Mesothelial cell of epicardium (in vitro differentiated cells): ENCODE measurements around the gene CTSW. TPM values are rescaled to one million over a fixed set of nuclear protein-coding genes. Genes with fewer than 3 reads are reported as not detected.

Experiments
- DNase-seq, 2 experiments: peaks; one replicate each; pipeline ENCODE4 v3.0.0; 2021; ENCODE audit warnings: low spot score in 2 of 2; ENCODE audit not compliant: unreplicated experiment in 2 of 2
- H3K27ac Mint-ChIP-seq: 2 replicates; pipeline ENCODE4 v1.8.0; 2021; ENCODE audit warnings: mixed read lengths
- H3K27me3 Mint-ChIP-seq: 2 replicates; pipeline ENCODE4 v1.8.0; 2021; ENCODE audit warnings: low read depth, mixed read lengths
- H3K36me3 Mint-ChIP-seq: 2 replicates; pipeline ENCODE4 v1.8.0; 2021; ENCODE audit warnings: mixed read lengths
- H3K4me1 Mint-ChIP-seq: 2 replicates; pipeline ENCODE4 v1.8.0; 2021; ENCODE audit warnings: mixed read lengths
- H3K4me3 Mint-ChIP-seq: 2 replicates; pipeline ENCODE4 v1.8.0; 2021; ENCODE audit warnings: mild to moderate bottlenecking, moderate library complexity, mixed read lengths
- H3K9me3 Mint-ChIP-seq: 2 replicates; pipeline ENCODE4 v1.8.0; 2021; ENCODE audit warnings: mixed read lengths
- CTCF ChIP-seq: fragments of 200-600 bp; sonication (generic); IDR thresholded peaks from one replicate; pipeline ENCODE4 v1.5.0; 2021; ENCODE audit warnings: antibody characterized with exemption; ENCODE audit not compliant: unreplicated experiment
- total RNA-seq: library from RNA; stranded (reverse); gene quantifications from 3 replicates; pipeline ENCODE4 v1.2.1, GENCODE V29; 2021

The CTSW gene
- total RNA-seq, 1 donor from 2014 or later: not detected

GRCh38 chr11:65907878-65908277, 28.2 kb downstream of the CTSW start:
- peaks cover 31% of the 10 kb centered on the region for H3K27me3 Mint-ChIP-seq
- no peak for TF ChIP-seq CTCF
- H3K36me3 Mint-ChIP-seq: no peaks in the 10 kb centered on the region
- no peak for DNase-seq
- no peak overlapping the region for H3K4me3 Mint-ChIP-seq
- H3K27ac Mint-ChIP-seq: no peak overlapping the region
- peaks cover 3% of the 10 kb centered on the region for H3K4me1 Mint-ChIP-seq
- no peaks in the 10 kb centered on the region for H3K9me3 Mint-ChIP-seq

GRCh38 chr11:65911682-65912568, 32.3 kb downstream of the CTSW start:
- no peak for TF ChIP-seq CTCF
- no peak for DNase-seq
- peaks cover 2% of the 10 kb centered on the region for H3K36me3 Mint-ChIP-seq
- no peak overlapping the region for H3K4me3 Mint-ChIP-seq
- H3K4me1 Mint-ChIP-seq: peaks cover 23% of the 10 kb centered on the region
- H3K27ac Mint-ChIP-seq: no peak overlapping the region
- peaks cover 13% of the 10 kb centered on the region for H3K27me3 Mint-ChIP-seq
- no peaks in the 10 kb centered on the region for H3K9me3 Mint-ChIP-seq

GRCh38 chr11:65912845-65913244, 33.2 kb downstream of the CTSW start:
- no peak for DNase-seq
- Mint-ChIP-seq H3K27ac (no peak overlapping the region), H3K27me3 (peaks cover 11% of the 10 kb centered on the region), H3K4me3 (no peak overlapping the region), H3K9me3 (no peaks in the 10 kb centered on the region), H3K36me3 (peaks cover 5% of the 10 kb centered on the region), H3K4me1 (peaks cover 27% of the 10 kb centered on the region)
- TF ChIP-seq CTCF: no peak

GRCh38 chr11:65915101-65915820, 35.6 kb downstream of the CTSW start:
- peaks cover 35% of the 10 kb centered on the region for H3K4me1 Mint-ChIP-seq
- H3K4me3 Mint-ChIP-seq: no peak overlapping the region
- H3K27ac Mint-ChIP-seq: peak overlapping the region; percentile 81
- no peaks in the 10 kb centered on the region for H3K27me3 Mint-ChIP-seq
- no peak for TF ChIP-seq CTCF
- H3K9me3 Mint-ChIP-seq: no peaks in the 10 kb centered on the region
- H3K36me3 Mint-ChIP-seq: peaks cover 5% of the 10 kb centered on the region
- DNase-seq: no peak

- Mint-ChIP-seq H3K9me3 (no peaks in the 10 kb centered on the region), H3K27me3 (no peaks in the 10 kb centered on the region), H3K4me1 (peaks cover 37% of the 10 kb centered on the region), H3K27ac (peak overlapping the region; percentile 81), H3K4me3 (no peak overlapping the region), H3K36me3 (peaks cover 5% of the 10 kb centered on the region)
- DNase-seq: peak in 1 of 2 experiments; percentile 60
- TF ChIP-seq CTCF: no peak
Observed at GRCh38 chr11:65915821-65916251, 36.2 kb downstream of the CTSW start.
